PFSK-1 (cell line): ENCODE data around the gene ENOPH1.

Experiments
- FOXP2 ChIP-seq: optimal IDR thresholded peaks from 2 replicates; pipeline ENCODE3; 2011; ENCODE audit warnings: borderline replicate concordance, control low read depth, inconsistent platforms; ENCODE audit not compliant: insufficient read depth; ENCODE audit errors: extremely low read length, extremely low read depth
- POLR2AphosphoS5 ChIP-seq: IDR thresholded peaks from 2 replicates; pipeline ENCODE4 v1.6.1; 2012; ENCODE audit warnings: low read depth, mild to moderate bottlenecking, control low read depth, low read length, moderate library complexity
- SIN3A ChIP-seq: IDR thresholded peaks from 2 replicates; pipeline ENCODE4 v1.6.1; 2012; ENCODE audit warnings: mild to moderate bottlenecking, low read length, moderate library complexity, borderline replicate concordance; ENCODE audit not compliant: insufficient read depth
- TAF1 ChIP-seq: IDR thresholded peaks from 2 replicates; pipeline ENCODE4 v1.6.1; 2012; ENCODE audit warnings: low read length, control low read depth, borderline replicate concordance; ENCODE audit not compliant: insufficient read depth
- TF ChIP-seq, protein P1 (sequence below), 2 experiments: IDR thresholded peaks; 2 replicates each; pipeline versions ENCODE4 v1.6.1 to v1.8.0; 2011 to 2012; ENCODE audit warnings: low read depth in 2 of 2, low read length in 2 of 2, control low read depth in 1 of 2, inconsistent platforms in 1 of 2, mild to moderate bottlenecking in 1 of 2, moderate library complexity in 1 of 2; ENCODE audit not compliant: insufficient read depth in 1 of 2

Gene ENOPH1

DNA sequence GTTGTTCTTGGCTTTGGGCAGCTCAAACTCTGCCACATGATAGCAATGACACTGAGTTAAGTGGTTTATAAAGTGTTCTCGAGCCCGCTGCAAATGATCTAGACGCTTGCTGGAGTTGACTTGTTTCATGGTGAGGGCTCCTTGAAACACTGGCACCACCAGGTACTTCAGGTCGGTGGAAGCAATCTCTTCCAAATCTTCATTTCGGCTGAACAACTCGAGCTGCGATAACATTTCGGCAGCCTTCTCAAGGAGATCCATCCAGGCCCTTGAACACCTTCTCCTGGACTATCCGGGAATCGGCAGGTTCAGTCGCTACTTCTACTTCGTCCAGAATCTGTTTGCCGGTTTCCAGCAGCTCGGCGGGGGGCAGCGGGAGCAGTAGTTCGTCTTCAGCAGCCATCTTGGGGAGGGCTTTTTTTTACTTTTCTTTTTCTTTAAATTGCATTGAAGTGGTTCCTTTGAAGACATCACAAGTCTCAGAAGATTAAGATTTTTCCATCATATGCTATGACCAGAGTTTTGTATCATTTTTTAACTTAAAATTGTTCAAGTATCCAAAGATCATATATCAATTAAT, 28.1 kb upstream of the ENOPH1 start:
- TF ChIP-seq TAF1, result no peak
- TF ChIP-seq POLR2AphosphoS5, result no peak
- TF ChIP-seq FOXP2, result no peak
- no peak for TF ChIP-seq SIN3A
- TF ChIP-seq, protein P1, sequence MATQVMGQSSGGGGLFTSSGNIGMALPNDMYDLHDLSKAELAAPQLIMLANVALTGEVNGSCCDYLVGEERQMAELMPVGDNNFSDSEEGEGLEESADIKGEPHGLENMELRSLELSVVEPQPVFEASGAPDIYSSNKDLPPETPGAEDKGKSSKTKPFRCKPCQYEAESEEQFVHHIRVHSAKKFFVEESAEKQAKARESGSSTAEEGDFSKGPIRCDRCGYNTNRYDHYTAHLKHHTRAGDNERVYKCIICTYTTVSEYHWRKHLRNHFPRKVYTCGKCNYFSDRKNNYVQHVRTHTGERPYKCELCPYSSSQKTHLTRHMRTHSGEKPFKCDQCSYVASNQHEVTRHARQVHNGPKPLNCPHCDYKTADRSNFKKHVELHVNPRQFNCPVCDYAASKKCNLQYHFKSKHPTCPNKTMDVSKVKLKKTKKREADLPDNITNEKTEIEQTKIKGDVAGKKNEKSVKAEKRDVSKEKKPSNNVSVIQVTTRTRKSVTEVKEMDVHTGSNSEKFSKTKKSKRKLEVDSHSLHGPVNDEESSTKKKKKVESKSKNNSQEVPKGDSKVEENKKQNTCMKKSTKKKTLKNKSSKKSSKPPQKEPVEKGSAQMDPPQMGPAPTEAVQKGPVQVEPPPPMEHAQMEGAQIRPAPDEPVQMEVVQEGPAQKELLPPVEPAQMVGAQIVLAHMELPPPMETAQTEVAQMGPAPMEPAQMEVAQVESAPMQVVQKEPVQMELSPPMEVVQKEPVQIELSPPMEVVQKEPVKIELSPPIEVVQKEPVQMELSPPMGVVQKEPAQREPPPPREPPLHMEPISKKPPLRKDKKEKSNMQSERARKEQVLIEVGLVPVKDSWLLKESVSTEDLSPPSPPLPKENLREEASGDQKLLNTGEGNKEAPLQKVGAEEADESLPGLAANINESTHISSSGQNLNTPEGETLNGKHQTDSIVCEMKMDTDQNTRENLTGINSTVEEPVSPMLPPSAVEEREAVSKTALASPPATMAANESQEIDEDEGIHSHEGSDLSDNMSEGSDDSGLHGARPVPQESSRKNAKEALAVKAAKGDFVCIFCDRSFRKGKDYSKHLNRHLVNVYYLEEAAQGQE (IDR thresholded peaks at IDR 0.05; ENCODE audit: insufficient read depth in 1 of 2, low read depth in 2 of 2, low read length in 2 of 2), result no peak

DNA sequence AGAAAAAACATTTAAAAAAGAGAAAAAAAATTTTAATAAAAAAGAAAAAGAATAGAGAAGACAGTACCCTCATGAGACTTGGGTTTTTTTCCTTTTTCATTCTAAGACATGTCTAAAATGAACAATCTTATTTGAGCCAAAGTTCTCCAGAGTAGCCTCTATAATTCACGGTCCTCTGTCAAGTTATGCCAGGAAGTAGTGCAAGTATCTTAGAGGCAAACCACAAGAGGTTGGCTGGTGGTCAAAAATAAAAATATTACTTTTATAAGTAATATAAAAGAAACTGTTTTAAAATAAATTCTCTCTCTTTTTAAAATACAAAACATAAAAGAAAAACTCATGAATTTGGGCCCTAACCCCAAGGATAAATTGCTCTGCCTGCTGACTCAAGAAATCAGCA, 26.7 kb upstream of the ENOPH1 start:
- TF ChIP-seq, protein P1 (IDR thresholded peaks at IDR 0.05; ENCODE audit: insufficient read depth in 1 of 2, low read depth in 2 of 2, low read length in 2 of 2), result no peak
- TF ChIP-seq TAF1 (no peak), FOXP2 (no peak), POLR2AphosphoS5 (no peak), SIN3A (no peak)

DNA sequence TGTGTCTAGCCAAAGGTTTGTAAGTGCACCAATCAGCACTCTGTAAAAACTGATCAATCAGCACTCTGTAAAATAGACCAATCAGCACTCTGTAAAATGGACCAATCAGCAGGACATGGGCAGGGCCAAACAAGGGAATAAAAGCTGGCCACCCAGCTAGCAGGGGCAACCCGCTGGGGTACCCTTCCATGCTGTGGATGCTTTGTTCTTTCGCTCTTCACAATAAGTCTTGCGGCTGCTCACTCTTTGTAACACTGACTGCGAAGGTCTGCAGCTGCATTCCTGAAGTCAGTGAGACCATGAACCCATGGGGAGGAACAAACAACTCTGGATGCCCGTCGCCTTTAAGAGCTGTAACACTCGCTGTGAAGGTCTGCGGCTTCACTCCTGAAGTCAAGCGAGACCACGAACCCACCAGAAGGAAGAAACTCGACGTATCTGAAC, 14.4 kb upstream of the ENOPH1 start:
- no peak for TF ChIP-seq SIN3A
- TF ChIP-seq TAF1, result no peak

DNA sequence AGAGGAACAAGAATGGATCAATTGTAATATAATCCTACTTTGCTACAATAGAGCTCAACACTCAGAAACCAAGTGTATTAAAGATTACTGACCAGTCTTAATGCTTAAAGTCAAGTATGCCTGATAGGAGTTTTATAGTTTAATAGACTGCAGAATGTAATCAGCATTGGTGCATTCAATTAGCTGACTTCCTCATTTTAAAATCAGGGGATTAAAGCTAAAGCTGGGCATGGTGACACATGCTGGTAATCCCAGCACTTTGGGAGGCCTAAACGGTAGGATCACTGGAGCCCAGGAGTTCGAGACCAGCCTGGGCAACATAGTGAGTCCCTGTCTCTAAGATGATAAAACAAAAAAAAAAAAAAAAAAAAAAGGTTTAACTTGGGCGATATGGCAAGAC, 10.9 kb upstream of the ENOPH1 start:
- TF ChIP-seq TAF1 (no peak), SIN3A (no peak), POLR2AphosphoS5 (no peak), FOXP2 (no peak)
- TF ChIP-seq, protein P1 (IDR thresholded peaks at IDR 0.05; ENCODE audit: insufficient read depth in 1 of 2, low read depth in 2 of 2, low read length in 2 of 2), result no peak

DNA sequence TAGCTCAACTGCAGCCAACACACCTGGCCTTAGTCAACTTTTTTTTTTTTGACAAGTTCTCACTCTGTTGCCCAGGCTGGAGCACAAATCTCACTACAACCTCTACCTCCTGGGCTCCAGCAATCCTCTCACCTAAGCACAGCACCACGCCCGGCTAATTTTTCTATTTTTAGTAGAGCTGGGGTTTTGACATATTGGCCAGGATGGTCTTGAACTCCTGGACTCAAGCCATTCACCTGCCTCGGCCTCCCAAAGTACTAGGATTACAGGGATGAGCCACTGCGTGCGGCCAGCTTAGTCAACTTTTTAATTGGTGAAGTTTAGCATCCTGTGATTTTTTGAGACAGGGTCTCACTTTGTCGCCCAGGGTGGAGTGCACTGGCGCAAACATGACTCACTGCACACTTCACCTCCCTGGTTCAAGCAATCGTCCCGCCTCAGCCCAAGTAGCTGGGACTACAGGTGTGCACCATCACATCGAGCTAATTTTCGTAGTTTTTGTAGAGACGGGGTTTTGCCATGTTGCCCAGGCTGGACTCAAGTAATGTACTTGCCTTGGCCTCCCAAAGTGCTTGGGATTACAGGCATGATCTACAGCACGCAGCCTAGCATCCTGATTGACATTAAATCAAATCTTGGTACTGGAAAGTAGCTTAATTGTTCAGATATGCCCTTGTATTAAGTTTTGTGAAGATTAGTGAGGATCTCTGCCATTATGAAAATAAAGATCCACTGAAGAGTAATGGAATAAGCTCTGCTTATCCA, 8.4 kb upstream of the ENOPH1 start:
- TF ChIP-seq, protein P1 (IDR thresholded peaks at IDR 0.05; ENCODE audit: insufficient read depth in 1 of 2, low read depth in 2 of 2, low read length in 2 of 2), result no peak
- TF ChIP-seq TAF1, result no peak
- TF ChIP-seq POLR2AphosphoS5, result peak; percentile 64
